ENCODE data around the gene CSNK2B. TPM values are rescaled to one million over a fixed set of nuclear protein-coding genes. Genes with fewer than 3 reads are reported as not detected.

CSNK2B gene
- total and polyA plus RNA-seq, 9 of the 15 experiments (the other 6 are each of a cell fraction or from before 2014, with no cell fraction given): 120 to 1,126 (median 529) TPM

DNA sequence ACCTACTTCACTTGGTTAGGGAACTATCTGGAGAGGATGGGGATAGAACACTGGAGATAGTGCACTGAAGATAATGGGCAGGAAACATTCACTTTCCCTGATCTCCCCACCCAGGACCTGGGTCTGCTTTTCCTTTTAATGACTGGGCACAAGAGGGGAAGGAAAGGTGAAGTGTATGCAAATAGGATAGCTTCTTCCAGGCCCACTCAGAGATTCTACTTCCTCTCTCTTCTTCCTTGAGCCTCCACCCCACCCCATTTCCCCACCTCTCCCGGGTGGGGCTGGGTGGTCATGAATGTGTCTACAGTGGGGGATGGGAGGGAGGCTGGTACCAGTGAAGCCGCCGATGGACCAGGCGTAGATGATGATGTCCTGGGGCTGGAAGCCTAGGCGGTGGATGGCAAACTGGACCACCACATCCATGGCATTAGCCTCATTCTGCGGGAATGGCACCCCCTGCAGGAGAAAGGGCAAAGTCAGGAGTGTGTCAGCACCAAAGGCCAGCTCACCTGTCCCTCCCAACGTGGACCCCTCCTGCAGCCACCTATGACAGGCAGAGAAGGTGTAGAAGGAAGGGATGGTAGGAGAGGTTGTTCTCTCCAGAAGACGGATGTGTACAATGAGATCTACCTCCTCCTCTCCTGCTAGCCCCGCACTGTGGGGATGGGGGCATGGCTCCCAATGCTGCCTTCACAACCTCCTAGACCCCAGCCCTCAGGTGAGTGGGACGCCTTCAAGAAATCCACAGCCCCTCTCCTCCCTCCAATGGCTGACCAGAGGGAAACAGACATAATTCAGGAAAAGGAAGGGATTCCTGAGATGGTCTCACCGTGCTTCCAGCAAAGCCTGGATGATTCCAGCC, 23.6 kb downstream of the CSNK2B start (continued):
- no peak for TF ChIP-seq CUX1 (CRISPR knock-in tag; IDR thresholded peaks at IDR 0.05)
- 0 out of 2 replicates have a peak, but pooled peaks have one; percentile 35 for TF ChIP-seq KLF10 (CRISPR knock-in tag; IDR thresholded peaks at IDR 0.05)
- TF ChIP-seq MECOM (CRISPR knock-in tag; IDR thresholded peaks at IDR 0.05): 0 out of 2 replicates have a peak, but pooled peaks have one; percentile 47
- no peak for TF ChIP-seq MBD2 (IDR thresholded peaks at IDR 0.05; ENCODE audit: borderline replicate concordance, low read depth)
- no peak for TF ChIP-seq CREM (IDR thresholded peaks at IDR 0.05; ENCODE audit: low read depth)
- TF ChIP-seq HNRNPL (IDR thresholded peaks at IDR 0.05; ENCODE audit: low read depth, low read length): no peak
- TF ChIP-seq KLF6 (CRISPR knock-in tag; IDR thresholded peaks at IDR 0.05; ENCODE audit: borderline replicate concordance): no peak
- TF ChIP-seq, protein P1, sequence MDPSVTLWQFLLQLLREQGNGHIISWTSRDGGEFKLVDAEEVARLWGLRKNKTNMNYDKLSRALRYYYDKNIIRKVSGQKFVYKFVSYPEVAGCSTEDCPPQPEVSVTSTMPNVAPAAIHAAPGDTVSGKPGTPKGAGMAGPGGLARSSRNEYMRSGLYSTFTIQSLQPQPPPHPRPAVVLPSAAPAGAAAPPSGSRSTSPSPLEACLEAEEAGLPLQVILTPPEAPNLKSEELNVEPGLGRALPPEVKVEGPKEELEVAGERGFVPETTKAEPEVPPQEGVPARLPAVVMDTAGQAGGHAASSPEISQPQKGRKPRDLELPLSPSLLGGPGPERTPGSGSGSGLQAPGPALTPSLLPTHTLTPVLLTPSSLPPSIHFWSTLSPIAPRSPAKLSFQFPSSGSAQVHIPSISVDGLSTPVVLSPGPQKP (CRISPR knock-in tag; IDR thresholded peaks at IDR 0.05): no peak
- TF ChIP-seq ZNF589 (CRISPR knock-in tag; IDR thresholded peaks at IDR 0.05; ENCODE audit: low read depth): no peak
- TF ChIP-seq ZNF699 (CRISPR knock-in tag; IDR thresholded peaks at IDR 0.05; ENCODE audit: insufficient replicate concordance): no peak
- TF ChIP-seq, protein P2, sequence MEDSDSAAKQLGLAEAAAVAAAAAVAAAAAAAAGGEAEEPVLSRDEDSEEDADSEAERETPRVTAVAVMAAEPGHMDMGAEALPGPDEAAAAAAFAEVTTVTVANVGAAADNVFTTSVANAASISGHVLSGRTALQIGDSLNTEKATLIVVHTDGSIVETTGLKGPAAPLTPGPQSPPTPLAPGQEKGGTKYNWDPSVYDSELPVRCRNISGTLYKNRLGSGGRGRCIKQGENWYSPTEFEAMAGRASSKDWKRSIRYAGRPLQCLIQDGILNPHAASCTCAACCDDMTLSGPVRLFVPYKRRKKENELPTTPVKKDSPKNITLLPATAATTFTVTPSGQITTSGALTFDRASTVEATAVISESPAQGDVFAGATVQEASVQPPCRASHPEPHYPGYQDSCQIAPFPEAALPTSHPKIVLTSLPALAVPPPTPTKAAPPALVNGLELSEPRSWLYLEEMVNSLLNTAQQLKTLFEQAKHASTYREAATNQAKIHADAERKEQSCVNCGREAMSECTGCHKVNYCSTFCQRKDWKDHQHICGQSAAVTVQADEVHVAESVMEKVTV (CRISPR knock-in tag; IDR thresholded peaks at IDR 0.05): no peak
- TF ChIP-seq ZNF717 (CRISPR knock-in tag; IDR thresholded peaks at IDR 0.05): no peak
- TF ChIP-seq, protein P3, sequence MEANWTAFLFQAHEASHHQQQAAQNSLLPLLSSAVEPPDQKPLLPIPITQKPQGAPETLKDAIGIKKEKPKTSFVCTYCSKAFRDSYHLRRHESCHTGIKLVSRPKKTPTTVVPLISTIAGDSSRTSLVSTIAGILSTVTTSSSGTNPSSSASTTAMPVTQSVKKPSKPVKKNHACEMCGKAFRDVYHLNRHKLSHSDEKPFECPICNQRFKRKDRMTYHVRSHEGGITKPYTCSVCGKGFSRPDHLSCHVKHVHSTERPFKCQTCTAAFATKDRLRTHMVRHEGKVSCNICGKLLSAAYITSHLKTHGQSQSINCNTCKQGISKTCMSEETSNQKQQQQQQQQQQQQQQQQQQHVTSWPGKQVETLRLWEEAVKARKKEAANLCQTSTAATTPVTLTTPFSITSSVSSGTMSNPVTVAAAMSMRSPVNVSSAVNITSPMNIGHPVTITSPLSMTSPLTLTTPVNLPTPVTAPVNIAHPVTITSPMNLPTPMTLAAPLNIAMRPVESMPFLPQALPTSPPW (CRISPR knock-in tag; IDR thresholded peaks at IDR 0.05): no peak
- no peak for TF ChIP-seq ZNF324 (CRISPR knock-in tag; IDR thresholded peaks at IDR 0.05)
- no peak for TF ChIP-seq ZNF3 (CRISPR knock-in tag; IDR thresholded peaks at IDR 0.05)
- no peak for TF ChIP-seq ZNF316 (IDR thresholded peaks at IDR 0.05)
- TF ChIP-seq ZNF311 (CRISPR knock-in tag; IDR thresholded peaks at IDR 0.05): no peak
- no peak for TF ChIP-seq PURB (CRISPR knock-in tag; IDR thresholded peaks at IDR 0.05; ENCODE audit: low read depth)
- no peak for TF ChIP-seq DDX20 (tag; IDR thresholded peaks at IDR 0.05; ENCODE audit: low read depth)
- no peak for TF ChIP-seq ZNF282 (CRISPR knock-in tag; IDR thresholded peaks at IDR 0.05)
